ENCODE measurements around the gene ARHGAP32.

ARHGAP32 gene

GRCh38 chr11:129131316-129131715, 60.8 kb downstream of the ARHGAP32 start:
- TF ChIP-seq POLR2AphosphoS5 (IDR thresholded peaks at IDR 0.05; ENCODE audit: low read depth, low read length), result no peak
- no peak for TF ChIP-seq REST (IDR thresholded peaks at IDR 0.05; ENCODE audit: insufficient read depth in 1 of 2, low read depth in 2 of 2, low read length in 2 of 2)
- TF ChIP-seq FOXP2 (optimal IDR thresholded peaks at IDR 0.05; ENCODE audit: borderline replicate concordance, extremely low read depth, extremely low read length, insufficient read depth), result no peak
- TF ChIP-seq SIN3A (IDR thresholded peaks at IDR 0.05; ENCODE audit: borderline replicate concordance, insufficient read depth, low read length), result no peak
- TF ChIP-seq TAF1 (IDR thresholded peaks at IDR 0.05; ENCODE audit: borderline replicate concordance, insufficient read depth, low read length), result no peak

GRCh38 chr11:129119036-129119435, 73.1 kb downstream of the ARHGAP32 start:
- no peak for TF ChIP-seq FOXP2 (optimal IDR thresholded peaks at IDR 0.05; ENCODE audit: borderline replicate concordance, extremely low read depth, extremely low read length, insufficient read depth)
- no peak for TF ChIP-seq POLR2AphosphoS5 (IDR thresholded peaks at IDR 0.05; ENCODE audit: low read depth, low read length)
- no peak for TF ChIP-seq TAF1 (IDR thresholded peaks at IDR 0.05; ENCODE audit: borderline replicate concordance, insufficient read depth, low read length)
- TF ChIP-seq REST (IDR thresholded peaks at IDR 0.05; ENCODE audit: insufficient read depth in 1 of 2, low read depth in 2 of 2, low read length in 2 of 2), result no peak

GRCh38 chr11:129117595-129118350, 74.4 kb downstream of the ARHGAP32 start:
- no peak for TF ChIP-seq TAF1 (IDR thresholded peaks at IDR 0.05; ENCODE audit: borderline replicate concordance, insufficient read depth, low read length)
- no peak for TF ChIP-seq FOXP2 (optimal IDR thresholded peaks at IDR 0.05; ENCODE audit: borderline replicate concordance, extremely low read depth, extremely low read length, insufficient read depth)
- TF ChIP-seq REST (IDR thresholded peaks at IDR 0.05; ENCODE audit: insufficient read depth in 1 of 2, low read depth in 2 of 2, low read length in 2 of 2), result no peak
- TF ChIP-seq SIN3A (IDR thresholded peaks at IDR 0.05; ENCODE audit: borderline replicate concordance, insufficient read depth, low read length), result no peak
- no peak for TF ChIP-seq POLR2AphosphoS5 (IDR thresholded peaks at IDR 0.05; ENCODE audit: low read depth, low read length)

DNA sequence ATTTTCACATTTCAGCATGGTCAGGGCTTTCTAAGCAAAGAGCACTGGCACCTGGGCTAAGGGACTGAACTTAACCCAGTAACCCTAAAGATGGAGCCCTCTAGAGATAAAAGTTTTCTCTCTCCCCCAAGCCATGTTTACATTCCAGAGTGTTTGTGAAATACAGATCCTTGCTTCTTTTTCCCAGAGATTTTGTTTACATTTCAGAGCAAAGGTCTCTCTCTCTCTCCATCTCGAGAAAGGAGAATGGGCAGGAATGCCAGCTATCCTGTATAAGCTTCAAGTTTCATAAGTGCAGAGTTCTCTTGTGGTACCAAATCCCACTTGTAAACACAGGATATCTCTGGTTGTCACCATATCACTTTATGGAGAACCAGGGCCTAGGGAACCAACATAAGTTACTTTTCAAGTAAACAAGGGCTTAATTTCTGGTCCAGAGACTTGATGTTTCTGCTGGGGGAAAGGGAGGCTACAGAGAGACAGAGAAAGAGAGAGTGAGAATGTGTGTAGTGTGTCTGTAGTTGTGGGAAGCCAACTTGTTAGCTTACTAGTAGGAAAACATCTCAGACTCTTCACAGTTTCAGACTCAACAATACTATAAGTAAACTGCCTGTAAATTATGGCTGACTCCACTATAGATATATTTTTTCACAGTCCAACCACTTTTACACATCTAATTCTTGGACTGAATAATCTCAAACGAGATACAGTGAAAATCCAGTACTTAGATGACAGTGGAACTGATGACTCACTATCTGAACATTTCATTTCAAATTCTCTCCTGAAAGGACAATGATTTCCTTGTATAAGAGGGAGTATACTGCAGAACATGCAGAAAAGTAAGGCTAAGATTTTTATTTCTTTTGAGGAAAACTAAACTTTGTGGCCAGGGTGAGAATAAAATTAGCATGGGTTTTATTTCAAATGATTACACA, 76.2 kb downstream of the ARHGAP32 start:
- TF ChIP-seq POLR2AphosphoS5 (IDR thresholded peaks at IDR 0.05; ENCODE audit: low read depth, low read length) (no peak), TAF1 (IDR thresholded peaks at IDR 0.05; ENCODE audit: borderline replicate concordance, insufficient read depth, low read length) (no peak), FOXP2 (optimal IDR thresholded peaks at IDR 0.05; ENCODE audit: borderline replicate concordance, extremely low read depth, extremely low read length, insufficient read depth) (no peak), REST (IDR thresholded peaks at IDR 0.05; ENCODE audit: insufficient read depth in 1 of 2, low read depth in 2 of 2, low read length in 2 of 2) (no peak), SIN3A (IDR thresholded peaks at IDR 0.05; ENCODE audit: borderline replicate concordance, insufficient read depth, low read length) (no peak)

Data from PFSK-1 (cell line).